ENCODE data around the gene LRP5.

Gene LRP5

DNA sequence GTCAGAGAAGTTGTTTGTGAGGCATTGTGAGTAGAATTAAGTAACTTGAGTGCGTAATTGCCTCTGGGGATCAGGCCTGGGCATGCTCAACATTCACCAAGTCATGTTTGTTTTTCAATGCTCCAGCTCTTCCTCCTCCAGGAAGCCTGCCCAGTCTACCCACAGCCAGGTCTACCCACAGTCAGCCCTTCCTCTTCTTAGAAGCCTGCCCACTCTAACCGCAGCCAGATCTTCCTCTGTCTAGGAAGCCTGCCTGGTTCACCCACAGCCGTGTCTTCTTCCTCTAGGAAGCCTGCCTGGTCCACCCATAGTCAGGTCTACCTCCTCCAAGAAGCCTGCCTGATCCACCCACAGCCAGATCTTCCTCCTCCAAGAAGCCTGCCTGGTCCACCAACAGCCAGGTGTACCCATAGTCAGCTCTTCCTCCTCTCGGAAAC is 25.0 kb downstream of the LRP5 start:
- no peak for TF ChIP-seq FOXP2 (optimal IDR thresholded peaks at IDR 0.05; ENCODE audit: borderline replicate concordance, extremely low read depth, extremely low read length, insufficient read depth)
- no peak for TF ChIP-seq POLR2AphosphoS5 (IDR thresholded peaks at IDR 0.05; ENCODE audit: low read depth, low read length)
- no peak for TF ChIP-seq TAF1 (IDR thresholded peaks at IDR 0.05; ENCODE audit: borderline replicate concordance, insufficient read depth, low read length)
- TF ChIP-seq SIN3A (IDR thresholded peaks at IDR 0.05; ENCODE audit: borderline replicate concordance, insufficient read depth, low read length) = no peak
- TF ChIP-seq, protein P1, sequence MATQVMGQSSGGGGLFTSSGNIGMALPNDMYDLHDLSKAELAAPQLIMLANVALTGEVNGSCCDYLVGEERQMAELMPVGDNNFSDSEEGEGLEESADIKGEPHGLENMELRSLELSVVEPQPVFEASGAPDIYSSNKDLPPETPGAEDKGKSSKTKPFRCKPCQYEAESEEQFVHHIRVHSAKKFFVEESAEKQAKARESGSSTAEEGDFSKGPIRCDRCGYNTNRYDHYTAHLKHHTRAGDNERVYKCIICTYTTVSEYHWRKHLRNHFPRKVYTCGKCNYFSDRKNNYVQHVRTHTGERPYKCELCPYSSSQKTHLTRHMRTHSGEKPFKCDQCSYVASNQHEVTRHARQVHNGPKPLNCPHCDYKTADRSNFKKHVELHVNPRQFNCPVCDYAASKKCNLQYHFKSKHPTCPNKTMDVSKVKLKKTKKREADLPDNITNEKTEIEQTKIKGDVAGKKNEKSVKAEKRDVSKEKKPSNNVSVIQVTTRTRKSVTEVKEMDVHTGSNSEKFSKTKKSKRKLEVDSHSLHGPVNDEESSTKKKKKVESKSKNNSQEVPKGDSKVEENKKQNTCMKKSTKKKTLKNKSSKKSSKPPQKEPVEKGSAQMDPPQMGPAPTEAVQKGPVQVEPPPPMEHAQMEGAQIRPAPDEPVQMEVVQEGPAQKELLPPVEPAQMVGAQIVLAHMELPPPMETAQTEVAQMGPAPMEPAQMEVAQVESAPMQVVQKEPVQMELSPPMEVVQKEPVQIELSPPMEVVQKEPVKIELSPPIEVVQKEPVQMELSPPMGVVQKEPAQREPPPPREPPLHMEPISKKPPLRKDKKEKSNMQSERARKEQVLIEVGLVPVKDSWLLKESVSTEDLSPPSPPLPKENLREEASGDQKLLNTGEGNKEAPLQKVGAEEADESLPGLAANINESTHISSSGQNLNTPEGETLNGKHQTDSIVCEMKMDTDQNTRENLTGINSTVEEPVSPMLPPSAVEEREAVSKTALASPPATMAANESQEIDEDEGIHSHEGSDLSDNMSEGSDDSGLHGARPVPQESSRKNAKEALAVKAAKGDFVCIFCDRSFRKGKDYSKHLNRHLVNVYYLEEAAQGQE (IDR thresholded peaks at IDR 0.05; ENCODE audit: insufficient read depth in 1 of 2, low read depth in 2 of 2, low read length in 2 of 2) = no peak

DNA sequence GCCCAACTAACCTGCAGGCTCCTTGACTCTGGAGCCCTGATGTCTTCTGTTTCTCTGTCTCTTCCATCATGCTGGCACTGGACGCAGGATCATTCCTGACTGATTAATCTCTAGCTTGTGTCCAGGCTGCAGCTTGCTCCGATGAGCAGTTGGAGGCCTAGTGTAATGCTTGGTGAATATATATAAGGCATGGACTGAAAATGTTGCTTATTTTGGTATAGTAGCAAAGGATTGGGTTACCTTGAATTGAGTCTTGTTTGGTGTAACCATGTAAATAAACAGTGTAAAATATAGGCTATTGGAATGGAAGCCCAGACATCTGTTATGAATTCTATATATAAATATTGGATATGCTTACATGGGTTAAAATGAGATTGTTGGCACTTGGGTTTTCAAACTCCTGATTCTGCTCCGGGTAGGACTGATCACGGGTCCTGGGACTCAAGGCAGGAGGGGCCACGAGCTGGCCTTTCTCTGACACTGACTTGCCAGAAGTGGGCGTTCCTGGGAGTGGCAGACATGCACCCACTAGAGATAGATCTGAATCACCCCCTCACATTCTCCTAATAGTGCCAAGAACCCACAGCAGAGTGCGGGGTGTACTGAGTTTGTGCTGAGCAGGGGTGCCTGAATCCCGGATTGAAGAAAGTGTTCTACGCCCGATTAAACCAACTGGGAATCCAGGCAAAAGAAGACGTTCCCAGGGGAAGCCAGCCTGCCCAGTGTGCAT is 25.8 kb downstream of the LRP5 start:
- TF ChIP-seq FOXP2 (optimal IDR thresholded peaks at IDR 0.05; ENCODE audit: borderline replicate concordance, extremely low read depth, extremely low read length, insufficient read depth) = no peak
- TF ChIP-seq SIN3A (IDR thresholded peaks at IDR 0.05; ENCODE audit: borderline replicate concordance, insufficient read depth, low read length) = no peak
- TF ChIP-seq, protein P1 (IDR thresholded peaks at IDR 0.05; ENCODE audit: insufficient read depth in 1 of 2, low read depth in 2 of 2, low read length in 2 of 2) = no peak
- TF ChIP-seq POLR2AphosphoS5 (IDR thresholded peaks at IDR 0.05; ENCODE audit: low read depth, low read length) = no peak
- no peak for TF ChIP-seq TAF1 (IDR thresholded peaks at IDR 0.05; ENCODE audit: borderline replicate concordance, insufficient read depth, low read length)

DNA sequence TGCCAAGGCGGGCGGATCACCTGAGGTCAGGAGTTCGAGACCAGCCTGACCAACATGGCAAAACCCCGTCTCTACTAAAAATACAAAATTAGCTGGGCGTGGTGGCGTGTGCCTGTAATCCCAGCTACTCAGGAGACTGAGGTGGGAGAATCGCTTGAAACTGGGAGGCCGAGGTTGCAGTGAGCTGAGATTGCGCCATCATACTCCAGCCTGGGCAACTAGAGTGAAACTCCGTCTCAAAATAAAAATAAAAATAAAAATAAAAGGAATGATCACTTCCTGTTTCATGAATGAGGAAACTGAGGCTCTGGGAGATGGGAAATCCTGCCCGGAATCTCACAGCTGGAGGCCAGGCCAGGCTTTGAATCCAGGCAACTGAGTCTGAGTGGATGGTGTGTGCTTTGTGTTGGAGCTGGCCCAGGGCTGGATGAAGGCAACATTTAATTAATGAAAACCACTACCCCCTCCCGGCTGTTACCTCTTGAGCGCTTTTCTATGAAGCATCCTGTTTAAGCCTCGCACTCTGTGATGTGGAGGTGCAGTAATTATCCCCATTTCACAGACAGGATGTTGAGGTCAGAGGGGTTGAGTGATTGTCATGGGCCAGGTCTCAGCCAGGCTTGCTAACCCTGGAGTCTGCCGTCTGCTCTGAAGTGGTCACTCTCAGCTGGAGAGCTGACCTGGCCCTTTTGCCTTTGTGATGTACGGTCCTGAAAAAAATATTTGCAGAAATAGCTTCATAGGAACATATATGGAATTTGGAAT is 27.8 kb downstream of the LRP5 start:
- TF ChIP-seq FOXP2 (optimal IDR thresholded peaks at IDR 0.05; ENCODE audit: borderline replicate concordance, extremely low read depth, extremely low read length, insufficient read depth) = no peak
- TF ChIP-seq TAF1 (IDR thresholded peaks at IDR 0.05; ENCODE audit: borderline replicate concordance, insufficient read depth, low read length) = no peak
- no peak for TF ChIP-seq POLR2AphosphoS5 (IDR thresholded peaks at IDR 0.05; ENCODE audit: low read depth, low read length)
- TF ChIP-seq SIN3A (IDR thresholded peaks at IDR 0.05; ENCODE audit: borderline replicate concordance, insufficient read depth, low read length) = no peak
- TF ChIP-seq, protein P1 (IDR thresholded peaks at IDR 0.05; ENCODE audit: insufficient read depth in 1 of 2, low read depth in 2 of 2, low read length in 2 of 2) = no peak

DNA sequence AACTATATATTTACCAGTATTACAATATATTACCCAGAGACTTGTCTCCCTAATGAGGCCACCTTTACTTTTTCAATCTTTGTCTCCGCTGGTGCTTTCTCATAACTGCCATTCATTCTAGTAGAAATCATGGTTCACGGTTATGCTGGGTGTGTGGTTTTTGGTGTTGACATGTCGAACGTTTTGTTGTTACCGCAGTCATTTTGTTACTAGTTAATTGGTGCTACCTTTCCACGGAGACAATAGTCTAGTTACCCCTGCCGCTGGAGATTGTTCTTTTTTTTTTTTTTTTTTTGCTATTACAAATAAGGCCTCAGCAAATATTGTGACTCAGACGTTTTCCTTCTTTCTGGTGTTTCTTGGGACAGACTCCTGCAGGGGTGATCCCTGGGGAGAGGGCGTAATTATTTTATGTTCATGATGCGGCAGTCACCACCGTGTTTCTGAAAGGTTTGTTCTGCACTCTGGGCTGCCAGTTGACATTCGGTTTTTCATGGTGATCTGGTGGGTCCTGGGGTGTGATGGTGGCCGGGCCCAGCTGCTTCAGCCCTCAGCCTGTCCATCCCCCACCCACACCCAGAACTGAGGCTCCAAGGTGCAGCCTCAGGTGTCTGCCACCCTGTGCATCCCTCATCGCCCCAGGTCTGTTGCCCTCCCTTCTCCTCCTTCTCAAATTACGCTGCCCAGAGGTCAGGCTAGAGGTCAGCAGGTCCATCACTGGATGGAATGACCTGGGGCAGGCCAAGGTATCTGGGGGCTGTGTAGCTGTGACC is 28.6 kb downstream of the LRP5 start:
- TF ChIP-seq FOXP2 (optimal IDR thresholded peaks at IDR 0.05; ENCODE audit: borderline replicate concordance, extremely low read depth, extremely low read length, insufficient read depth) (no peak), SIN3A (IDR thresholded peaks at IDR 0.05; ENCODE audit: borderline replicate concordance, insufficient read depth, low read length) (no peak), TAF1 (IDR thresholded peaks at IDR 0.05; ENCODE audit: borderline replicate concordance, insufficient read depth, low read length) (no peak), POLR2AphosphoS5 (IDR thresholded peaks at IDR 0.05; ENCODE audit: low read depth, low read length) (no peak)
- TF ChIP-seq, protein P1 (IDR thresholded peaks at IDR 0.05; ENCODE audit: insufficient read depth in 1 of 2, low read depth in 2 of 2, low read length in 2 of 2) = no peak
